Measurements from ENCODE around the gene CIZ1.

The CIZ1 gene

DNA sequence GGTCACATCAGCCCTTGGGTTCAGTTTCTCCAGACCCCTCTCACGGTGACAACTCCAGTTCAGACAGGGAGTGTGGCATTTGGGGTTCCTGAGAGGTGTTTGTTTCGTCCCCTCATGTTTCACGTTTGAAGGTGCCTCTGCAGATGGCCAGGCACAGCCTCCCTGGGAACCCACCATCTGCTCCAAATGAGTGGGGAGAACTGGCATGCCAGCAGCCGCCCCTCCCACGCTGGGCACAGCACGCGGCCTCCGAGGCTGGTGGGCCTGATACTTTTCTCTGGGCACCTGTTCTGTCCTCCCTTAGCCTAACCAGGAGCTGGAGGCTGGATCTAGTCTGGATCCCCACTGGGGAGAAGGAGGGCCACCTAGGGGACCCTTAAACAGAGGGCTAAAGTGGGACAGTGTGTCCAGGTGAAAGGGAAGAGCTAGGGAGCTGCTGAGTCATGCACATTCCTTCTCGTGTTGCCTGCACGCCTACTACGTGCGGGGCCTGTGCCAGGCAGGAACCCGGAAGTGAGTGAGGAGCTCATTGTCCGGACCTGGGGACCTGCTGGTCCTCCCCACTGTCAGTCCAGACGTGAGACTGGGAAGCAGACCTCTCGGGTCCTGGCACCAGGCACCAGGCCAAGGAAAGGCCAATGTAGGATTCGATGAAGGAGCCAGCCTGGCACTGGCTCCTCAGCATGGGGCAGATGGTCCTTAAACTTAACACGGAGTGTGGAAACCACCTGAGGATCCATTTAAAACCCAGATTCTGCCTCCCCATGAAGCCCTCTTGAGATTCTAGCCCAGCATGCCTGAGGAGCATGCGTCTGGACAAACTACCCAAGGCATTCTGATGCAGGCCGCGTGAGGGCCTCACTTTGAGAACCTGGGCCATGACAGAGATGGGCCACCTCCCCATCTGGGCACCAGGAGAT lies 23.5 kb upstream of the CIZ1 start:
- peak; percentile 42 for DNase-seq

- DNase-seq = no peak
Measured at GRCh38 chr9:128213746-128214497, 22.6 kb upstream of the CIZ1 start.

GRCh38 chr9:128211981-128212281 lies 20.6 kb upstream of the CIZ1 start:
- no peak for DNase-seq

- DNase-seq = no peak
Measured at GRCh38 chr9:128211186-128211980, 20.0 kb upstream of the CIZ1 start.

GRCh38 chr9:128208946-128209669 lies 17.7 kb upstream of the CIZ1 start:
- DNase-seq = no peak

DNA sequence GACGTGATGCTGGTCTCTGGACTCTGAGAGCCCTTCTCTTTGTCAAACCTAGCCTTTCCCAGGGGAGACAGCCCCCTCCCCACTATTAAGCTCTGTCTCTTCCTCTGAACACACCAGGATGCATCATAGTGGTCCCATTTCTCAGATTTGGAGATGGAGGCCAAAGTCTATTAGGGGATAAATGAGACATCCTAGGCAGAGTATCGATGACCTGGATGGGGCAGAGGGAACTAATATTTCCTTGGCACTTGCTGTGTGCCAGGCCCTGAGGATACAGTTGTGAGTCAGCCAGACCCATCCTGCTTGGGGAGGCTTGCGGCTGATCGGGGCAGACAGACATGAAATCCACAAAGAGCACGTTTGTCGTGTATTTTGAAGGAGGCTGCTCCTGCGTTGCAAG lies 17.0 kb upstream of the CIZ1 start:
- DNase-seq = no peak

GRCh38 chr9:128206916-128207910 lies 15.8 kb upstream of the CIZ1 start:
- DNase-seq = no peak

DNA sequence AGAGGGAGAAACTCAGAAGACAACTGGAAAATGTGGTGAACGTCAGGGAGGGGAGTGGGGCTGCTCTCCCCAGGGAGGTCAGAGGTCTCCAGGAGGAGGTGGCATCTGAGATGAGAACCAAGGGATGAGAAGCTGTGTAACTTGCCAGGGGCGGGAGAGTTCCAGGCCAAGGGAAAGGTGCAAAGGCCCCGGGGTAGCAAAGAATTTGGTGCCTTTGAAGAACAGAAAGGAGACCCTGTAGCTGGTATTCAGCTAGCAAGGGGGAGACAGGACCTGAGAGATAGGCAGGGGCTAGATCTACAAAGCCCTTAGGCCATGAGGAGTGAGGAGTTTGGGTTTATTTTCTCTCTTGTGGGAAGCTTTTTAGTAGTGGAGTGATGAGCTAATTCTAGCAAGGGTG lies 15.1 kb upstream of the CIZ1 start:
- no peak for DNase-seq

- no peak for DNase-seq
Measured at GRCh38 chr9:128205296-128205944, 14.0 kb upstream of the CIZ1 start.

- no peak for DNase-seq
Measured at GRCh38 chr9:128204858-128205257, 13.5 kb upstream of the CIZ1 start.

DNA sequence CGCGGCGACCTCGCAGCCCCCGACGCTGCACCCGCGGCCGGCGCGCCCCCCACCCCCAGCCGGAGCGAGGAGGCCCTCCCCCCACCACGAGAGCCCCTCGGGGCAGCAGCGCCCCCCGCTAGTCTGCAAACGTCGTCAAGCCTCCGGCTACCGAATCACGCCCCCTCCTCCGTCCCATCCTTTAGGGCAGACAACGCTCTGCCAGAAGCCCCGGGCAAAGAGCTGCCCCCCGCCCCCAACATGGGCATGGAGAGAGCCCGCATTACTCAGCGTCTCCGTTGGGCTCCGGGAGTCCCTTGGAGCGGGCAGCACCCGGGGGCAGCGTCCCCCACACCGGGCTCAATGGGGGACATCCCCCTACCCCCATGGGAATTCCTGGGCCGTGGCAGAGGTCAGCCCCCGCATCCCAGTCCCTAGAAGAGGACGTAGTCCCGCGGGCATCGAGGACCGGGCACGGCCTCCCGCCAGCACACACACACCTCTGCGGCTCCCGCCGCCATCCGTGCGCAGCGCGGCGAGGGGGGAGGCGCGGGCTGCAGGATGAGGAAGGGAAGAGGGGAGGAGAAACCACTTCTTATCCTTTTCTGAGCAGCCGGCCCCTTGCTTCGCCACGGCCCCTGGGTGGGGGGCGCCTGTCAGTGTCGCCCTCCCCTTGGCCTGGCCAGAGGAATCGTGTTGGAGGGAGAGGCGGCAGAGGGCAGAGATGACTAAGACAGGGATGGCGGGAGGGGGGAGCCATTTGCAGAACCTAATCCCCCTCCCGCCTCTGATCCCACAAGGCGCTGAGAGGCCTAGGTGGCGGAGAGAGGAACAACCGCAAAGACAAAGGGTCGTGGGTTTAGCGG lies 12.6 kb upstream of the CIZ1 start:
- peak; percentile 54 for DNase-seq

DNA sequence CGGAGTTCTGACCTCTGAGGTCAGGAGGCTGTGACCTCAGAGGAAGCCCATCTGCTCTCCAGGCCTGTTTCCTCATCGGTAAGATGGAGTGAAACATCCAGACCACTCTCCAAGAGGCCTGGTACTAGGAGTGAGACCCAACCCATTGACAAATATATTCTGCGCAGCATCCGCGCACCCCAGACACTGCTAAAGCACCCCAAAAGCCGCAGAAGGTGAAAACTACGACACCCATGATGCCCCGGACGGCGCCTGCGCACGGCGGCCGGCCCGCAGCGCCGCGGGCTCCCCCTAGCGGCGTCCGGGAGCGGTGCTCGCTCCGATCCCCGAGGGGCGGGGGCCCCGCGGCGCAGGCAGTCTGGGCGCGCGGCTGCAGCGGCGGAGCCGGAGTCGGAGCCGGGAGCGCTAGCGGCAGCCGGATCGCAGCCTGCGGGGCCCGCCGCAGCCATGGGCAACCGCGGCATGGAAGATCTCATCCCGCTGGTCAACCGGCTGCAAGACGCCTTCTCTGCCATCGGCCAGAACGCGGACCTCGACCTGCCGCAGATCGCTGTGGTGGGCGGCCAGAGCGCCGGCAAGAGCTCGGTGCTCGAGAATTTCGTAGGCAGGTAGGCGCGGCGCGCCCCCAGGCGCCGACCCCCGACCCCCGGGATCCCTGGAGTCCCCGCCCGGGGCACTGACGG lies 11.8 kb upstream of the CIZ1 start, which contains the start of gene DNM1:
TSS of gene DNM1 (plus strand) at position 356 of the 683 bp plus-strand sequence. CDS start at position 448, 92 bp downstream.
- DNase-seq = no peak

DNA sequence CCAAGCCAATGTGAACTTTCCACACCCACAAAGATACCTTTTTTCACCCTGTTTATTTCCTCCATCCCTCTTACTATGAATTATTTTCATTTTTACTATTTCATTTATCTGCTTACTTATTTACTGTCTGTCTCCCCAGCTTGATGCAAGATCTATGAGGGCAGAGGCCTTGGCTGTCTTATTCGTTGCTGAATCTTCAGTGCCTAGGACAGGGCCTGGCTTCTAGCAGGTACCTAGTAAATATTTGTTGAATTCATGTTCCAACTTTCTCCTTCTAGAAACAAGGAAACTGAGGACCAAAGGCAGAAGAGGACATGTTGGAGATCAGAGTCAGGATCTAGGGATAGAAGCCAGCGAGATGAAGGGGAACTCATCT lies 11.3 kb upstream of the CIZ1 start:
- no peak for DNase-seq

GRCh38 chr9:128201441-128202369 lies 10.3 kb upstream of the CIZ1 start:
- no peak for DNase-seq

- no peak for DNase-seq
Measured at GRCh38 chr9:128193469-128194096, 2.2 kb upstream of the CIZ1 start.

GRCh38 chr9:128192601-128193371 lies 1.4 kb upstream of the CIZ1 start:
- DNase-seq = peak; percentile 87
